NCI-H345 treated with DMSO at 0.1 percent for 48 hours (cell line): Measurements from ENCODE around the gene DPP6.

Experiments
- DNase-seq: peaks from one replicate; lab custom pipeline; 2025; ENCODE audit not compliant: unreplicated experiment; lab: John Stamatoyannopoulos, UW

The DPP6 gene

DNA sequence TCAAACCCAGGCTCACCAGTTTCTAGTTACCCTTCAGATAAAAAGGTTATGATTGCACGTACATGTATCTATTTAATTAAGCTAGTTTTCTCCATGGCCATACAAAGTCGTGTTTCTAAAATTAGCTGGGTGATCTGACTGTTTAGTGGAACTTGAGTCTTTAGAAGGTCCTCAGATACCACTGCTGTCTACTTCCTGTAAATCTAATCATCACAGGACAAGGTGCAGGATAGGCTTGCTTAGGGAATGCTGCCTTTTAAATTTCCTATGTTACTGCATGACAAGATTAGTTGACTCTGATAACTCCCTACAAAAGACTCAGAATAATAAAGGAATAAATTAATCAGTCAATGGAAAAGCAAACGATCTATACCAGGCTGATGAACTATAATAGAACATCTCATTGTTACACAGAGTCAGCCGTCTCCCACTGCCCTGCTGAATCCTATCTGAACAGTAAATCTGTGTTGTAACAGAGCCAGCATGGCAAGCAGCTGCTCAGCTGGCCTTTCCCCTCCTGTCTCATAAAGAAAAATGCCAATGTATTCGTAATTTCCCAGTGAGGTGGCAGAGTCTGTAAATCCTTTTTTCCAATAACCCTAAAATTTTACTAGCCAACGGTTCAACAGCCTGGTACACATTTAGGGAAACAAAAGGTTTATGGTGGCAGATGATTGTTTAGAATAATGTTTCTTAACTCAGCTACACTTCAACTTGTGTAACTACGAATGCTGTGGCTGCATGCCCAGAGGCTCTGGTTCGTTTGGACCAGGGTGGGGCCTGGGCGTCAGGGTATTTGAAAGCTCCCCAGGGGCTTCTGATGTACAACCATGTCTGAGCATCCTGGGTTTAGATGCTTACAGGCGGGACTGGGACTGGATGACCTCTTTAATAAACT, 632.7 kb downstream of the DPP6 start:
- no peak for DNase-seq

GRCh38 chr7:154685564-154685901, 633.3 kb downstream of the DPP6 start:
- no peak for DNase-seq

- DNase-seq, result no peak
These were observed 634.1 kb downstream of the DPP6 start for GRCh38 chr7:154686305-154686704.

- DNase-seq, result no peak
These were observed 636.8 kb downstream of the DPP6 start for GRCh38 chr7:154688952-154689351.

GRCh38 chr7:154690411-154690810, 638.2 kb downstream of the DPP6 start:
- no peak for DNase-seq

- no peak for DNase-seq
These were observed 641.5 kb downstream of the DPP6 start for GRCh38 chr7:154693661-154694060.

- no peak for DNase-seq
These were observed 643.6 kb downstream of the DPP6 start for GRCh38 chr7:154695836-154696235.

DNA sequence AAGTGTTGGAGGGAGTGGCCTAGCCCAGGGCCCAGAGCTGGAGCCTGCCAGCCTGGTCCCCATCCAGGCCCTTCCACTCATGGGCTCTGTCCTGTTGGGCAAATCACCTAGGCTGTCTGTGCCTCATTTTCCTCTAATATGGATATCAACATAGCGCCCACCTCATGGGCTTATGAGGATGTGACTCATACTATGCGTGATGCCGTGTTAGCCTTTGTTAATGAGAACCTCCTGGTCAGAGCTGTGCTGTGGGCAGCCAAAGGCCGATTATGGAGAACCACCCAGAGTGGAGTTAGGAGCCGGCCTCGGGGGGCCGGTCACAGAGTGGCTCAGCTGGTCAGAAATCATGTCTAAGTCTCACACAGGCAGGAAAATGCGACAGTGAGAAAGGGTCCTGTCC, 644.4 kb downstream of the DPP6 start:
- DNase-seq, result no peak

- DNase-seq, result no peak
These were observed 646.6 kb downstream of the DPP6 start for GRCh38 chr7:154698726-154699291.

- DNase-seq, result no peak
These were observed 647.2 kb downstream of the DPP6 start for GRCh38 chr7:154699417-154699816.

DNA sequence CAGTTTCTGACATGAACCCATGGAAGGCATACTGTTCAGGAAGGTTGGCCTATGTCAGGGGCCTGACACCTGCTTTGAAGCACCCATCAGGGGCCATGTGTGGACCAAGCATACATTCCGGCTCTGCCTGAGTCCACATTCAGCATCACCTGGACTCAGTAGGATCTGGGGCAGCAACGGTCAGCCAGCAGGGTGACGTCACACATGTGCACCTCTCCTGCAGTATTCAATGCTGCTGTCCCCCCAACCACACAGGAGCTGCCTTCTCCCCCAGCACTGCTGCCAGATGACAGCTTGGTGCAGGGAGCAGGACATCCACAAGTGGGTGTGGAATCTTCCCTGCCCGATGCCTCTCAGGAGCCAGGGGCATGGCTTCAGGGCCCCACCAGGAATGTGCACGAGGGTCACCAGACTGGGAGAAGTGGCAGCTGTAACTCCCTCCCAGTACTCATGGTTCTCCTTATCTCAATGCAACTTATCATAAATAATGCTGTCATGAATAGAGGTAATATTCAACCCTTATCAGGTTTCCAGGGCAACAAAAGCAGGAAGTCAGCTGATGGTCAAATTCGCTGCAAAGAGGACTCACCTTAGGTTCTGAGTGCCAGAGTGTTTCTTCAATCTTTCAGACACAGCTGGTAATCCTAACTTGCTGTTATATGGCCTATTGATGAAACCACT, 657.8 kb downstream of the DPP6 start:
- DNase-seq, result no peak

- DNase-seq, result peak; percentile 93
These were observed 667.8 kb downstream of the DPP6 start for GRCh38 chr7:154720016-154720415.

DNA sequence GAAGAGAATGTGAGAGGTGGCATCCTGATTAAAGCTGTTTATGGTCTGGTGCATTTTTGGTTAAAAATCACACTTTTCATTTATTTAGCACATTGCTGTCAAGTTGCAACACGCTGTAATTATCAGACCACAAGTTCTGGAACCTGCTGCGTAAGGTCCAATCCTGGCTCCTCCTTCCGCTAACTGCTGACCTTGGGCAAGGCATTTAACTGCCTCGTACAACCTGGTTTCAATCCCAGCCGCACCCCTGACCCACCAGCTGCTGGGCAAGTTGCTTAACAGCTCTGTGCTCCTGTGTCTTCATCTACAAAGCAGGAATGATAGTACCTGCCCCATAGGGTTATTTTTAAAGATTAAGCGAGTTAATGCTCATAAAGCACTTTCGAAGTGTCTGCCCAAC, 668.9 kb downstream of the DPP6 start:
- DNase-seq, result no peak

DNA sequence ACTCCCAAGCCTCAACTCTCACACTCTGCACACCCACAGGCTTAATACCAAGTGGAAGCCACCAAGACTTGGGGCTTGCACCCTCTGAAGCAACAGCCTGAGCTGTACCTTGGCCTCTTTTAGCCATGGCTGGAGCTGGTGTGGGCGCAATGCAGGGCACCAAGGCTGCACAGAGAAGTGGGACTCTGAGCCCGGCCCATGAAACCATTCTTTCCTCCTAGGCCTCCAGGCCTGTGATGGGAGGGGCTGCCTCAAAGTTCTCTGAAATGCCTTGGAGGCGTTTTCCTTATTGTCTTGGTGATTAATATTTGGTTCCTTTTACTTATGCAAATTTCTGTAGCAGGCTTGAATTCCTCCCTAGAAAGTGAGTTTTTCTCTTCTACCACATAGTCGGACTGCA, 674.2 kb downstream of the DPP6 start:
- no peak for DNase-seq

GRCh38 chr7:154729056-154729455, 676.9 kb downstream of the DPP6 start:
- DNase-seq, result no peak

GRCh38 chr7:154735766-154736165, 683.6 kb downstream of the DPP6 start:
- no peak for DNase-seq

DNA sequence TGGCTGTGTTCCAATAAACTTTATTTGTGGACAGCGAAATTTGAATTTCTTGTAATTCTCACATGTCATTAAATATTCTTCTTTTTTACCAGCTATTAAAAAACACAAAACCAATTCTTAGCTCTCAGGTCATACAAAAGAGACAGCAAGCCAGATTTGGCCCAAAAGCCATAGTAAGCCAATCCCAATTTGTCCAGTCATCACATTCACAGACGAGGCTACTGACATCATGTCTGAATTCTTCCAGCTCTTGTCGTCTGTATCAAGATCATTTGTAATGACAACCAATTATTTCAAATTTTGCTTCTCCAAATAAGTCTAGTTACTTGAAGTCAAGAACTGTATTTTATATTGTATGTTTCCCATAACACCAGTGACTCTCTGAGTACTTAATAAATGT, 684.2 kb downstream of the DPP6 start:
- no peak for DNase-seq

GRCh38 chr7:154738216-154738615, 686.0 kb downstream of the DPP6 start:
- no peak for DNase-seq

DNA sequence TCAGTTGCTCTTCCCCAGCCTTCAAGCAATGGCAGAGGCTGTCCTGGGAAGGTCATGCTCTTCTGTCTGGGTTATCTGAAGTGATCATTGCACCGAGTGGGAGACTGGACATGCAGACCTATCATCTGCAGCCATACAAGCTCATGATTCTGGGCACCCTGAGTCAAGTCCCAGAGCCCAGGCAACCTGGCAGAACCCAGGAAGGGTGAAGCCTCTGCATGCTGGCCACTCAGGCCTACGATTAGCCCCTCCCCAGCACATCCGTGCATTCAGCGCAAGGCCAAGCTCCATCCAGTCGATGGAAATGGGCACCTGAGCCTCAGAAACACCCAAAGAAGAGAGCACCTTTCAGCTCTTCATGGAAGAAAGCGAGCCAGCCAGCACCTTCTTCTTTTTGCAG, 688.9 kb downstream of the DPP6 start:
- DNase-seq, result no peak

DNA sequence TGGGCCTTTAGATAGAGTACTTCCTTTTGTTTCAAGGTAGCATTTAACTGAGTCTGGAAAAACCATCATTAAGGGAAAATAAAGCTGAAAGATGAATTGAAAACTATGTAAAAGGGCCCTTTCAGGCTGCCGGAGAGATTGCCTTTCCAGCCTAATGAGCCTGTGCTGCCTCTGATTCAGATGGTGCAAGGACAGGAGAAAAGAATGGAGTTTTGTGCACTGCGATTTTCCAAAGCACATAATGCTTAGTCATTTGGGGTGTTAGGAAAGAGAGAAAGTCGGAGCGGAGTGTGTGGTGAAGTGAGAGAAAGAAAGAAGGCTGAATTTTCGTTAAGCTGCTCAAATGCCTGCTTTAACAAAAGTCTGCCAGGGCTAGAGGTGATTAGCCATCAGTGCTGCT, 691.0 kb downstream of the DPP6 start:
- DNase-seq, result peak; percentile 9

DNA sequence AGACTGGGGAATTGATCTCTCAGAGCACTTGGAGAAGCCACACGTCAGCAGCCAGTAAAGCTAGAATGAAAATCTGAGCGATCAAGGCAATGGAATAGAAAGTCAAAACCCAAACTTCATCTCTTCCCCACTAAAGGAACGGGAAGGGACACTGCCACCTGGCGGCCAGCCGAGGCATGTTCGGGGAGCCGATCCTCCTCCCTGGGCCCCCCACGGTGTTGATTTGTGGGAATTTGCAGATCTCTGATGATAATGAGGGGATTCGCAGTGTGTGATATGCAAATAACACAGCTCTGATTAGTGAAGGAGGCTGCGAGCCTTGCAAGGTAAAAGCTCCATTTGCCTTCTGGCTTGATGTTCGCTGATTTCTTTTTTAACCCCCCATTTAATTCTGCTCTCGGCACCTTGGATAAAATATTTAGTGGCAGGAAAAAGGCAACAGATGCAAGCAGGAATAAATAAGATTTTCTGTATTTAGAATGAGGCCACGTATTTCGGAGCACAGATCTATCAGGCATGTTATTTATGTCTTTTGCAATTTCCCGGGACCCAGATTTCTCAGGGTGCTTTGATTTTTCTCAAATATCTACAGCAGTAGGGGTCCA, 692.2 kb downstream of the DPP6 start:
- DNase-seq, result peak; percentile 20

GRCh38 chr7:154744861-154745258, 692.7 kb downstream of the DPP6 start:
- no peak for DNase-seq
